A549 (cell line): ENCODE measurements around the gene TYRP1.

Experiments used
- BHLHE40 ChIP-seq: IDR thresholded peaks from 2 replicates; pipeline ENCODE4 v1.6.1; 2012; ENCODE audit warnings: low read depth, low read length, inconsistent platforms
- FOSL2 ChIP-seq, 2 experiments: fragments of 450-650 bp in 1 of 2; fragments of >200 bp in 1 of 2; sonication (Bioruptor Twin) in 1 of 2; formaldehyde crosslinking; IDR thresholded peaks; 2 replicates each; pipeline versions ENCODE4 v1.5.0 to v1.6.1; 2016 to 2020; ENCODE audit warnings: mild to moderate bottlenecking in 1 of 2, moderate library complexity in 1 of 2
- POLR2A ChIP-seq: IDR thresholded peaks from 2 replicates; pipeline ENCODE4 v1.6.1; 2012; ENCODE audit warnings: mild to moderate bottlenecking, low read length
- RAD21 ChIP-seq, 2 experiments: fragments of >200 bp in 1 of 2; sonication (Bioruptor Twin) in 1 of 2; formaldehyde crosslinking in 1 of 2; IDR thresholded peaks in 1 of 2; conservative IDR thresholded peaks in 1 of 2; 2 replicates in 1 of 2; 3 replicates in 1 of 2; pipeline ENCODE4 v1.6.1; 2012 to 2018; ENCODE audit warnings: inconsistent platforms in 1 of 2
- RFX5 ChIP-seq: fragments of 450-650 bp; IDR thresholded peaks from 2 replicates; pipeline ENCODE4 v1.7.1; 2014; ENCODE audit warnings: antibody characterized with exemption, mild to moderate bottlenecking, moderate library complexity
- SMC3 ChIP-seq: fragments of >200 bp; sonication (Bioruptor Twin); formaldehyde crosslinking; IDR thresholded peaks from 3 replicates; pipeline ENCODE4 v1.6.1; 2018; ENCODE audit warnings: inconsistent platforms
- TFCP2L1 ChIP-seq: fragments of 250-450 bp; sonication (Bioruptor Pico); IDR thresholded peaks from 2 replicates; pipeline ENCODE4 v1.5.0; 2021; ENCODE audit warnings: mild to moderate bottlenecking
- TF ChIP-seq, protein P1 (sequence below): fragments of 200-600 bp; sonication (generic); IDR thresholded peaks from 2 replicates; pipeline ENCODE4 v1.6.1; 2016; ENCODE audit warnings: antibody characterized with exemption, mild to moderate bottlenecking, moderate library complexity
- TF ChIP-seq, protein P2 (sequence below): fragments of 450-650 bp; IDR thresholded peaks from 2 replicates; pipeline ENCODE4 v1.6.1; 2014; ENCODE audit warnings: antibody characterized with exemption
- TF ChIP-seq, protein P3 (sequence below): fragments of >200 bp; sonication (Bioruptor Twin); formaldehyde crosslinking; IDR thresholded peaks from 3 replicates; pipeline ENCODE4 v1.5.1; 2016

DNA sequence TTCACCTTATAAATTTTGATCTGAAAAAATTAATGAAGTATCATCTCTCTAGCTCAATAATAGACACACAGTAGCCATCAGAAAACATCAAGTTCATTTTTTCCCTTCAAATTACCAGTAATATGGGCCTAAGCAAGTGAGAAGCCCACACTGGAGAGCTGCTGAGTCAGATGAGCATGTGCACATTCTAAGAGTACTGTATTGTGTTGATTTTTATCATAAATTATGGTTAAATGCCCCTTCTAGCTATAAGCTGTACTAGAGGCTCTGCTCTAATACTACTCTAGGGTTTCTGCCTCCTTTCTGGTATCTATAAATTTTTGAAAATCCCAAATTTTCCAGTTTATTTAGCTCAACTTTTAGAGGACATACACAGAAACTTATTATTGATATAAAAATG lies 42.1 kb upstream of the TYRP1 start:
- TF ChIP-seq, protein P1, sequence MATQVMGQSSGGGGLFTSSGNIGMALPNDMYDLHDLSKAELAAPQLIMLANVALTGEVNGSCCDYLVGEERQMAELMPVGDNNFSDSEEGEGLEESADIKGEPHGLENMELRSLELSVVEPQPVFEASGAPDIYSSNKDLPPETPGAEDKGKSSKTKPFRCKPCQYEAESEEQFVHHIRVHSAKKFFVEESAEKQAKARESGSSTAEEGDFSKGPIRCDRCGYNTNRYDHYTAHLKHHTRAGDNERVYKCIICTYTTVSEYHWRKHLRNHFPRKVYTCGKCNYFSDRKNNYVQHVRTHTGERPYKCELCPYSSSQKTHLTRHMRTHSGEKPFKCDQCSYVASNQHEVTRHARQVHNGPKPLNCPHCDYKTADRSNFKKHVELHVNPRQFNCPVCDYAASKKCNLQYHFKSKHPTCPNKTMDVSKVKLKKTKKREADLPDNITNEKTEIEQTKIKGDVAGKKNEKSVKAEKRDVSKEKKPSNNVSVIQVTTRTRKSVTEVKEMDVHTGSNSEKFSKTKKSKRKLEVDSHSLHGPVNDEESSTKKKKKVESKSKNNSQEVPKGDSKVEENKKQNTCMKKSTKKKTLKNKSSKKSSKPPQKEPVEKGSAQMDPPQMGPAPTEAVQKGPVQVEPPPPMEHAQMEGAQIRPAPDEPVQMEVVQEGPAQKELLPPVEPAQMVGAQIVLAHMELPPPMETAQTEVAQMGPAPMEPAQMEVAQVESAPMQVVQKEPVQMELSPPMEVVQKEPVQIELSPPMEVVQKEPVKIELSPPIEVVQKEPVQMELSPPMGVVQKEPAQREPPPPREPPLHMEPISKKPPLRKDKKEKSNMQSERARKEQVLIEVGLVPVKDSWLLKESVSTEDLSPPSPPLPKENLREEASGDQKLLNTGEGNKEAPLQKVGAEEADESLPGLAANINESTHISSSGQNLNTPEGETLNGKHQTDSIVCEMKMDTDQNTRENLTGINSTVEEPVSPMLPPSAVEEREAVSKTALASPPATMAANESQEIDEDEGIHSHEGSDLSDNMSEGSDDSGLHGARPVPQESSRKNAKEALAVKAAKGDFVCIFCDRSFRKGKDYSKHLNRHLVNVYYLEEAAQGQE: no peak
- TF ChIP-seq SMC3 (no peak), POLR2A (no peak), FOSL2 (IDR thresholded peaks at IDR 0.05) (no peak), FOSL2 (CRISPR knock-in tag; IDR thresholded peaks at IDR 0.05) (no peak), RFX5 (no peak), RAD21 (conservative IDR thresholded peaks at IDR 0.05 in 1 of 2, IDR thresholded peaks at IDR 0.05 in 1 of 2) (no peak), TFCP2L1 (CRISPR knock-in tag) (no peak), BHLHE40 (no peak)
- TF ChIP-seq, protein P2, sequence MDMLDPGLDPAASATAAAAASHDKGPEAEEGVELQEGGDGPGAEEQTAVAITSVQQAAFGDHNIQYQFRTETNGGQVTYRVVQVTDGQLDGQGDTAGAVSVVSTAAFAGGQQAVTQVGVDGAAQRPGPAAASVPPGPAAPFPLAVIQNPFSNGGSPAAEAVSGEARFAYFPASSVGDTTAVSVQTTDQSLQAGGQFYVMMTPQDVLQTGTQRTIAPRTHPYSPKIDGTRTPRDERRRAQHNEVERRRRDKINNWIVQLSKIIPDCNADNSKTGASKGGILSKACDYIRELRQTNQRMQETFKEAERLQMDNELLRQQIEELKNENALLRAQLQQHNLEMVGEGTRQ: no peak
- TF ChIP-seq, protein P3, sequence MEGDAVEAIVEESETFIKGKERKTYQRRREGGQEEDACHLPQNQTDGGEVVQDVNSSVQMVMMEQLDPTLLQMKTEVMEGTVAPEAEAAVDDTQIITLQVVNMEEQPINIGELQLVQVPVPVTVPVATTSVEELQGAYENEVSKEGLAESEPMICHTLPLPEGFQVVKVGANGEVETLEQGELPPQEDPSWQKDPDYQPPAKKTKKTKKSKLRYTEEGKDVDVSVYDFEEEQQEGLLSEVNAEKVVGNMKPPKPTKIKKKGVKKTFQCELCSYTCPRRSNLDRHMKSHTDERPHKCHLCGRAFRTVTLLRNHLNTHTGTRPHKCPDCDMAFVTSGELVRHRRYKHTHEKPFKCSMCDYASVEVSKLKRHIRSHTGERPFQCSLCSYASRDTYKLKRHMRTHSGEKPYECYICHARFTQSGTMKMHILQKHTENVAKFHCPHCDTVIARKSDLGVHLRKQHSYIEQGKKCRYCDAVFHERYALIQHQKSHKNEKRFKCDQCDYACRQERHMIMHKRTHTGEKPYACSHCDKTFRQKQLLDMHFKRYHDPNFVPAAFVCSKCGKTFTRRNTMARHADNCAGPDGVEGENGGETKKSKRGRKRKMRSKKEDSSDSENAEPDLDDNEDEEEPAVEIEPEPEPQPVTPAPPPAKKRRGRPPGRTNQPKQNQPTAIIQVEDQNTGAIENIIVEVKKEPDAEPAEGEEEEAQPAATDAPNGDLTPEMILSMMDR: no peak
